Upper lobe of left lung (tissue), 6 donors: Measurements from ENCODE around the gene DHX9. TPM values are rescaled to one million over a fixed set of nuclear protein-coding genes. Genes with fewer than 3 reads are reported as not detected.

Experiments used
- ATAC-seq, 2 donors: fragments of 200-7000 bp; cut with Tn5 transposase; one replicate each; pipeline ENCODE4 v1.9.1; 2022; ENCODE audit warnings: mild to moderate bottlenecking in 2 of 2, moderate library complexity in 2 of 2; ENCODE audit not compliant: low FRiP score in 2 of 2
- DNase-seq, 2 donors: peaks; one replicate each; pipeline ENCODE4 v3.0.0-alpha.2; 2019 to 2020
- H3K27ac ChIP-seq, 4 donors: fragments of 200-600 bp; sonication (generic); one replicate each; pipeline ENCODE4 v1.5.1; 2016 to 2019
- H3K27me3 ChIP-seq, 4 donors: fragments of 200-600 bp; sonication (generic); one replicate each; pipeline ENCODE4 v1.5.1; 2017 to 2019
- H3K36me3 ChIP-seq, 4 donors: fragments of 200-600 bp; sonication (generic); one replicate each; pipeline ENCODE4 v1.5.1; 2016 to 2019
- H3K4me1 ChIP-seq, 4 donors: fragments of 200-600 bp; sonication (generic); one replicate each; pipeline ENCODE4 v1.5.1; 2018 to 2019
- H3K4me3 ChIP-seq, 4 donors: fragments of 200-600 bp; sonication (generic); one replicate each; pipeline ENCODE4 v1.5.1; 2017 to 2019; ENCODE audit warnings: mild to moderate bottlenecking in 2 of 4, moderate library complexity in 1 of 4
- H3K9me3 ChIP-seq, 4 donors: fragments of 200-600 bp; sonication (generic); one replicate each; pipeline ENCODE4 v1.5.1; 2018 to 2019
- EP300 ChIP-seq, 4 donors: sonication (generic); formaldehyde crosslinking; IDR thresholded peaks; one replicate each; pipeline ENCODE4 v1.5.1; 2017; ENCODE audit warnings: antibody characterized with exemption in 4 of 4, control low read depth in 2 of 4
- POLR2A ChIP-seq, 4 donors: fragments of 450-650 bp; IDR thresholded peaks; one replicate each; pipeline ENCODE4 v1.5.1; 2016 to 2017; ENCODE audit warnings: antibody characterized with exemption in 4 of 4, mild to moderate bottlenecking in 2 of 4
- POLR2AphosphoS5 ChIP-seq, 2 donors: sonication (generic); formaldehyde crosslinking; IDR thresholded peaks; one replicate each; pipeline ENCODE4 v1.5.1; 2017; ENCODE audit warnings: antibody characterized with exemption in 2 of 2
- WGBS, 2 donors: methylation state at CpG; one replicate each; pipeline ENCODE4 v1.1.5; 2017 to 2018; 5-methylcytosine and 5-hydroxymethylcytosine counted together
- total RNA-seq, 6 donors: library from RNA; depleted of rRNA in 4 of 6; stranded (reverse); fragments of >200 nt in 4 of 6; gene quantifications; one replicate each; pipeline versions ENCODE4 v1.1.0 to v1.2.1, GENCODE V29; 2016 to 2021
- TF ChIP-seq, protein P1 (sequence below), 6 experiments: fragments of 450-650 bp in 4 of 6; fragments of 200-600 bp in 2 of 6; sonication (generic) in 2 of 6; IDR thresholded peaks; one replicate each; pipeline ENCODE4 v1.5.1; 2016 to 2019; ENCODE audit warnings: antibody characterized with exemption in 6 of 6
- donor health status: DM: no; HTN: no; CAD: no; lungs with moderate emphysema.
- donor health status: DM: no; HTN: yes; CAD: no; lungs with severe emphysema.

Gene DHX9
- total RNA-seq, 6 donors from 2014 or later = 53.4 to 134 (median 91.7) TPM

GRCh38 chr1:182863940-182864339 is 24.8 kb downstream of the DHX9 start:
- Histone ChIP-seq H3K4me3 (no peak overlapping the region), H3K27me3 (no peaks in the 10 kb centered on the region), H3K9me3 (no peaks in the 10 kb centered on the region), H3K4me1 (no peaks in the 10 kb centered on the region), H3K27ac (no peak overlapping the region), H3K36me3 (peaks cover 49 to 100% (median 89%) of the 10 kb centered on the region in 4 donors)
- WGBS, 2 donors = 94% methylated on average over 4 to 5 of the region's 5 CpGs
- ATAC-seq (no peak), DNase-seq (no peak)
- TF ChIP-seq POLR2AphosphoS5 (IDR thresholded peaks at IDR 0.05) (no peak), EP300 (IDR thresholded peaks at IDR 0.05) (no peak), POLR2A (IDR thresholded peaks at IDR 0.05) (no peak)
- TF ChIP-seq, protein P1, sequence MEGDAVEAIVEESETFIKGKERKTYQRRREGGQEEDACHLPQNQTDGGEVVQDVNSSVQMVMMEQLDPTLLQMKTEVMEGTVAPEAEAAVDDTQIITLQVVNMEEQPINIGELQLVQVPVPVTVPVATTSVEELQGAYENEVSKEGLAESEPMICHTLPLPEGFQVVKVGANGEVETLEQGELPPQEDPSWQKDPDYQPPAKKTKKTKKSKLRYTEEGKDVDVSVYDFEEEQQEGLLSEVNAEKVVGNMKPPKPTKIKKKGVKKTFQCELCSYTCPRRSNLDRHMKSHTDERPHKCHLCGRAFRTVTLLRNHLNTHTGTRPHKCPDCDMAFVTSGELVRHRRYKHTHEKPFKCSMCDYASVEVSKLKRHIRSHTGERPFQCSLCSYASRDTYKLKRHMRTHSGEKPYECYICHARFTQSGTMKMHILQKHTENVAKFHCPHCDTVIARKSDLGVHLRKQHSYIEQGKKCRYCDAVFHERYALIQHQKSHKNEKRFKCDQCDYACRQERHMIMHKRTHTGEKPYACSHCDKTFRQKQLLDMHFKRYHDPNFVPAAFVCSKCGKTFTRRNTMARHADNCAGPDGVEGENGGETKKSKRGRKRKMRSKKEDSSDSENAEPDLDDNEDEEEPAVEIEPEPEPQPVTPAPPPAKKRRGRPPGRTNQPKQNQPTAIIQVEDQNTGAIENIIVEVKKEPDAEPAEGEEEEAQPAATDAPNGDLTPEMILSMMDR (IDR thresholded peaks at IDR 0.05) = no peak

- peaks cover 32 to 100% (median 85%) of the 10 kb centered on the region in 4 donors for H3K36me3 ChIP-seq
- no peak overlapping the region for H3K27ac ChIP-seq
- no peak for TF ChIP-seq POLR2AphosphoS5 (IDR thresholded peaks at IDR 0.05)
- TF ChIP-seq, protein P1 (IDR thresholded peaks at IDR 0.05) = no peak
- no peak for TF ChIP-seq EP300 (IDR thresholded peaks at IDR 0.05)
- no peak for TF ChIP-seq POLR2A (IDR thresholded peaks at IDR 0.05)
- no peaks in the 10 kb centered on the region for H3K27me3 ChIP-seq
- no peak overlapping the region for H3K4me3 ChIP-seq
- H3K9me3 ChIP-seq = no peaks in the 10 kb centered on the region
- no peak for ATAC-seq
- no peak for DNase-seq
- H3K4me1 ChIP-seq = no peaks in the 10 kb centered on the region
Observed at GRCh38 chr1:182867861-182868260, 28.7 kb downstream of the DHX9 start.

DNA sequence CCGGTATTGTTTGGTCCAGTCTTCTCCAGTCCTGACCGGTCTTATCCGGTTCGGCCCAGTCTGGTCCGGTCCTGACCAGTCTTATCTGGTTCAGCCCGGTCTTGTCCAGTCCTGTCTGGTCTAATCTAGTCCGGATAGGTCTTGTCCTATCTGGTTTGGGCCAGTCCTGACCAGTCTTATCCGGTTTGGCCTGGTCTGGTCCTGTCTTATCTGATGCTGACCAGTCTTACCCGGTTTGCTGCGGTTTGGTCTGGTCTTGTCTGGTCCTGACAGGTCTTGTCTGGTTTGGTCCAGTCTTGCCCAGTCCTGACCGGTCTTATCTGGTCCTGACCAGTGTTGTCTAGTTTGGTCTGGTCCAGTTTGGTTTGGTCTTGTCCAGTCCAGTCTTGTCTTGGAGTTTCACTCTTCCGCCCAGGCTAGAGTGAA is 30.1 kb downstream of the DHX9 start:
- peaks cover 44 to 100% (median 85%) of the 10 kb centered on the region in 4 donors for H3K36me3 ChIP-seq
- peak in 1 of 2 donors; percentile 12 for ATAC-seq
- WGBS, 2 donors = 95 to 98% methylated on average over 12 of the region's 12 CpGs

GRCh38 chr1:182872881-182873280 is 33.7 kb downstream of the DHX9 start:
- H3K36me3 ChIP-seq = peaks cover 66 to 100% (median 87%) of the 10 kb centered on the region in 4 donors
- DNase-seq = no peak
- H3K9me3 ChIP-seq = no peaks in the 10 kb centered on the region
- TF ChIP-seq, protein P1 (IDR thresholded peaks at IDR 0.05) = no peak
- no peak for TF ChIP-seq EP300 (IDR thresholded peaks at IDR 0.05)
- TF ChIP-seq POLR2A (IDR thresholded peaks at IDR 0.05) = no peak
- TF ChIP-seq POLR2AphosphoS5 (IDR thresholded peaks at IDR 0.05) = no peak
- H3K4me1 ChIP-seq = no peaks in the 10 kb centered on the region
- H3K27ac ChIP-seq = no peak overlapping the region
- no peak for ATAC-seq
- 98 to 100% methylated on average over 3 of the region's 3 CpGs for WGBS, 2 donors
- no peaks in the 10 kb centered on the region for H3K27me3 ChIP-seq
- H3K4me3 ChIP-seq = no peak overlapping the region

More for the DNA sequence above, 30.1 kb downstream of the DHX9 start:
- Histone ChIP-seq H3K9me3 (no peaks in the 10 kb centered on the region), H3K27me3 (no peaks in the 10 kb centered on the region), H3K4me3 (no peak overlapping the region), H3K4me1 (no peaks in the 10 kb centered on the region), H3K27ac (no peak overlapping the region)
- DNase-seq = no peak
- TF ChIP-seq, protein P1 (IDR thresholded peaks at IDR 0.05) = no peak
- TF ChIP-seq POLR2AphosphoS5 (IDR thresholded peaks at IDR 0.05) (no peak), POLR2A (IDR thresholded peaks at IDR 0.05) (no peak), EP300 (IDR thresholded peaks at IDR 0.05) (no peak)

- H3K36me3 ChIP-seq = peaks cover 72 to 100% (median 93%) of the 10 kb centered on the region in 4 donors
- H3K27ac ChIP-seq = no peak overlapping the region
- TF ChIP-seq EP300 (IDR thresholded peaks at IDR 0.05) = no peak
- no peak for TF ChIP-seq POLR2A (IDR thresholded peaks at IDR 0.05)
- TF ChIP-seq, protein P1 (IDR thresholded peaks at IDR 0.05) = no peak
- TF ChIP-seq POLR2AphosphoS5 (IDR thresholded peaks at IDR 0.05) = no peak
- no peak overlapping the region for H3K4me3 ChIP-seq
- 76 to 78% methylated on average over 2 of the region's 2 CpGs for WGBS, 2 donors
- DNase-seq (no peak), ATAC-seq (no peak)
- H3K4me1 ChIP-seq = no peaks in the 10 kb centered on the region
- no peaks in the 10 kb centered on the region for H3K27me3 ChIP-seq
- H3K9me3 ChIP-seq = no peaks in the 10 kb centered on the region
Observed at GRCh38 chr1:182875889-182876288, 36.7 kb downstream of the DHX9 start.
